H9 (cell line): ENCODE measurements around the gene MICOS13. TPM values are rescaled to one million over a fixed set of nuclear protein-coding genes. Genes with fewer than 3 reads are reported as not detected.

Experiments used
- DNase-seq: peaks from one replicate; pipeline ENCODE4 v3.0.0-alpha.2; 2017
- H2AFZ ChIP-seq: one replicate; pipeline ENCODE4 v1.6.1; 2013; ENCODE audit warnings: mild to moderate bottlenecking, low read length, control low read depth, moderate library complexity
- H2AK5ac ChIP-seq: 2 replicates; pipeline ENCODE4 v1.6.1; 2013; ENCODE audit warnings: low read length, control low read depth, mixed read lengths; ENCODE audit not compliant: insufficient read length
- H2BK120ac ChIP-seq: one replicate; pipeline ENCODE4 v1.6.1; 2013; ENCODE audit warnings: low read depth, mild to moderate bottlenecking, low read length, control low read depth, inconsistent platforms; ENCODE audit not compliant: poor library complexity, severe bottlenecking
- H2BK12ac ChIP-seq: 2 replicates; pipeline ENCODE4 v1.6.1; 2013; ENCODE audit warnings: low read length, control low read depth, mixed read lengths, low read depth; ENCODE audit not compliant: insufficient read length
- H2BK15ac ChIP-seq: 2 replicates; pipeline ENCODE4 v1.6.1; 2013; ENCODE audit warnings: low read depth, low read length, control low read depth
- H2BK20ac ChIP-seq: one replicate; pipeline ENCODE4 v1.6.1; 2013; ENCODE audit warnings: low read depth, mild to moderate bottlenecking, low read length, control low read depth, inconsistent platforms; ENCODE audit not compliant: poor library complexity, severe bottlenecking
- H2BK5ac ChIP-seq: 2 replicates; pipeline ENCODE4 v1.6.1; 2013; ENCODE audit warnings: low read length, control low read depth, mixed read lengths; ENCODE audit not compliant: insufficient read length
- H3K14ac ChIP-seq: 2 replicates; pipeline ENCODE4 v1.6.1; 2013; ENCODE audit warnings: low read length, control low read depth; ENCODE audit not compliant: insufficient read depth
- H3K18ac ChIP-seq: 2 replicates; pipeline ENCODE4 v1.6.1; 2013; ENCODE audit warnings: low read depth, mild to moderate bottlenecking, mixed read lengths, low read length, control low read depth; ENCODE audit not compliant: insufficient read length
- H3K23ac ChIP-seq: 2 replicates; pipeline ENCODE4 v1.6.1; 2013; ENCODE audit warnings: low read length, control low read depth, mixed read lengths, low read depth; ENCODE audit not compliant: insufficient read length
- H3K23me2 ChIP-seq: 2 replicates; pipeline ENCODE4 v1.6.1; 2013; ENCODE audit warnings: low read depth, mild to moderate bottlenecking, mixed read lengths, low read length, control low read depth; ENCODE audit not compliant: insufficient read length, poor library complexity, severe bottlenecking
- H3K27ac ChIP-seq: 2 replicates; pipeline ENCODE4 v1.5.1; 2013; ENCODE audit warnings: low read length, control low read depth, mixed read lengths, low read depth; ENCODE audit not compliant: insufficient read length
- H3K27me3 ChIP-seq: 2 replicates; pipeline ENCODE4 v1.6.1; 2013; ENCODE audit warnings: low read length, control low read depth, inconsistent platforms; ENCODE audit not compliant: insufficient read depth
- H3K4ac ChIP-seq: 2 replicates; pipeline ENCODE4 v1.6.1; 2013; ENCODE audit warnings: low read depth, mild to moderate bottlenecking, control low read depth, inconsistent platforms, low read length, moderate library complexity
- H3K4me1 ChIP-seq: 2 replicates; pipeline ENCODE4 v1.6.1; 2013; ENCODE audit warnings: low read length, control low read depth, inconsistent platforms; ENCODE audit not compliant: insufficient read depth
- H3K4me2 ChIP-seq: 2 replicates; pipeline ENCODE4 v1.6.1; 2013; ENCODE audit warnings: low read length, control low read depth, mixed read lengths; ENCODE audit not compliant: insufficient read length, insufficient read depth
- H3K56ac ChIP-seq: 2 replicates; pipeline ENCODE4 v1.6.1; 2013; ENCODE audit warnings: low read depth, mild to moderate bottlenecking, mixed read lengths, low read length, control low read depth; ENCODE audit not compliant: insufficient read length
- H3K79me1 ChIP-seq: 2 replicates; pipeline ENCODE4 v1.6.1; 2013; ENCODE audit warnings: low read depth, mild to moderate bottlenecking, moderate library complexity, low read length, control low read depth, inconsistent platforms; ENCODE audit not compliant: insufficient read depth, poor library complexity, severe bottlenecking
- H3K79me2 ChIP-seq: 2 replicates; pipeline ENCODE4 v1.6.1; 2013; ENCODE audit warnings: low read length, control low read depth, inconsistent platforms; ENCODE audit not compliant: insufficient read depth
- H3K9ac ChIP-seq: 2 replicates; pipeline ENCODE4 v1.6.1; 2013; ENCODE audit warnings: low read length, control low read depth, mixed read lengths; ENCODE audit not compliant: insufficient read length; ENCODE audit errors: extremely low read depth
- H3K9me3 ChIP-seq: one replicate; pipeline ENCODE4 v1.6.1; 2013; ENCODE audit warnings: low read depth, low read length, inconsistent platforms; ENCODE audit not compliant: control insufficient read depth
- H3T11ph ChIP-seq: one replicate; pipeline ENCODE4 v1.6.1; 2013; ENCODE audit warnings: mild to moderate bottlenecking, low read length, control low read depth, inconsistent platforms
- H4K20me1 ChIP-seq: one replicate; pipeline ENCODE4 v1.6.1; 2013; ENCODE audit not compliant: control insufficient read depth, insufficient read length, insufficient read depth
- H4K5ac ChIP-seq: 2 replicates; pipeline ENCODE4 v1.6.1; 2013; ENCODE audit warnings: low read depth, mild to moderate bottlenecking, mixed read lengths, low read length, control low read depth; ENCODE audit not compliant: insufficient read length
- H4K8ac ChIP-seq: replicated peaks from 2 replicates; pipeline ENCODE4 v1.6.1; 2013; ENCODE audit warnings: low read length, control low read depth, mixed read lengths, low read depth; ENCODE audit not compliant: insufficient read length
- H4K91ac ChIP-seq: 2 replicates; pipeline ENCODE4 v1.6.1; 2013; ENCODE audit warnings: low read depth, mild to moderate bottlenecking, moderate library complexity, mixed read lengths, low read length, control low read depth; ENCODE audit not compliant: insufficient read length
- H3K27ac Mint-ChIP-seq, 3 experiments: 2 replicates in 2 of 3; 3 replicates in 1 of 3; pipeline ENCODE4 v1.8.0; 2020 to 2021; ENCODE audit warnings: mixed read lengths in 3 of 3, mild to moderate bottlenecking in 1 of 3, moderate library complexity in 1 of 3
- H3K27me3 Mint-ChIP-seq: 2 replicates; pipeline ENCODE4 v1.8.0; 2021; ENCODE audit warnings: low read depth, mild to moderate bottlenecking, moderate library complexity, mixed read lengths
- H3K36me3 Mint-ChIP-seq, 3 experiments: 2 replicates in 2 of 3; 3 replicates in 1 of 3; pipeline ENCODE4 v1.8.0; 2020 to 2021; ENCODE audit warnings: low read depth in 3 of 3, mixed read lengths in 3 of 3; ENCODE audit not compliant: insufficient read depth in 1 of 3
- H3K4me1 Mint-ChIP-seq, 2 experiments: 2 replicates each; pipeline ENCODE4 v1.8.0; 2020; ENCODE audit warnings: mixed read lengths in 2 of 2
- H3K4me3 Mint-ChIP-seq, 2 experiments: 2 replicates in 1 of 2; 3 replicates in 1 of 2; pipeline ENCODE4 v1.8.0; 2020 to 2021; ENCODE audit warnings: mild to moderate bottlenecking in 2 of 2, mixed read lengths in 2 of 2, moderate library complexity in 1 of 2
- H3K9me3 Mint-ChIP-seq, 2 experiments: 2 replicates in 1 of 2; 3 replicates in 1 of 2; pipeline ENCODE4 v1.8.0; 2020; ENCODE audit warnings: mild to moderate bottlenecking in 2 of 2, mixed read lengths in 2 of 2, moderate library complexity in 1 of 2
- CTCF ChIP-seq: fragments of 200-600 bp; sonication (generic); conservative IDR thresholded peaks from 3 replicates; pipeline ENCODE4 v1.8.0; 2021; ENCODE audit warnings: antibody characterized with exemption, mild to moderate bottlenecking
- WGBS: extraction: QIAGEN DNeasy Blood & Tissue Kit; methylation state at CpG from one replicate; pipeline ENCODE4 v1.1.7; 2013; ENCODE audit warnings: missing lambda C conversion rate, low lambda C conversion rate, mixed read lengths; ENCODE audit not compliant: insufficient read length; ENCODE audit errors: extremely low coverage; 5-methylcytosine and 5-hydroxymethylcytosine counted together
- total RNA-seq: library from RNA; stranded (reverse); gene quantifications from 2 replicates; pipeline ENCODE4 v1.2.1, GENCODE V29; 2021

Gene MICOS13
- total RNA-seq, 1 experiment from 2014 or later, result 23.8 TPM

- no peak overlapping the region for H4K5ac ChIP-seq
- H3K4ac ChIP-seq, result no peak overlapping the region
- H3K27ac Mint-ChIP-seq, result peak overlapping the region in 1 of 3 experiments; percentile 55; a peak in 1 of 7 replicates
- H3K56ac ChIP-seq, result no peak overlapping the region
- peaks cover 41 to 74% (median 56%) of the 10 kb centered on the region in 3 experiments for H3K36me3 Mint-ChIP-seq
- no peak overlapping the region for H2AFZ ChIP-seq
- H3K23ac ChIP-seq, result no peak overlapping the region
- no peak overlapping the region for H3T11ph ChIP-seq
- no peak for TF ChIP-seq CTCF
- peaks cover 14% of the 10 kb centered on the region; the same call in 1 of the 2 replicates for H3K79me2 ChIP-seq
- H3K27me3 Mint-ChIP-seq, result peaks cover 8% of the 10 kb centered on the region; the same call in 1 of the 2 replicates
- no peaks in the 10 kb centered on the region for H3K27me3 ChIP-seq
- no peak overlapping the region for H3K27ac ChIP-seq
- no peak overlapping the region for H2BK120ac ChIP-seq
- H4K8ac ChIP-seq, result no peak overlapping the region
- H3K23me2 ChIP-seq, result peaks cover 5% of the 10 kb centered on the region
- peak; percentile 28 for DNase-seq
- WGBS, result no CpG with 5 or more reads among the region's 45 CpGs
- no peak overlapping the region for H3K9ac ChIP-seq
- H3K9me3 ChIP-seq, result no peaks in the 10 kb centered on the region
- peaks cover 5 to 6% of the 10 kb centered on the region in 2 experiments; a peak in 2 of 5 replicates for H3K9me3 Mint-ChIP-seq
- H3K4me1 ChIP-seq, result no peaks in the 10 kb centered on the region
- H2BK12ac ChIP-seq, result no peak overlapping the region
- no peaks in the 10 kb centered on the region for H3K79me1 ChIP-seq
- peaks cover 4 to 12% of the 10 kb centered on the region in 2 experiments for H3K4me1 Mint-ChIP-seq
- no peak overlapping the region for H2BK5ac ChIP-seq
- H2BK20ac ChIP-seq, result no peak overlapping the region
- no peak overlapping the region for H3K18ac ChIP-seq
- H2AK5ac ChIP-seq, result no peak overlapping the region
- H3K4me3 Mint-ChIP-seq, result peak overlapping the region in 1 of 2 experiments; percentile 40; a peak in 1 of 5 replicates
- no peak overlapping the region for H2BK15ac ChIP-seq
- no peak overlapping the region for H3K4me2 ChIP-seq
- H4K20me1 ChIP-seq, result no peaks in the 10 kb centered on the region
- H3K14ac ChIP-seq, result no peak overlapping the region
- no peak overlapping the region for H4K91ac ChIP-seq
Measured at GRCh38 chr19:5694167-5694955, 14.0 kb upstream of the MICOS13 start.
